DMS114 treated with DMSO at 0.1 percent for 48 hours (cell line): Measurements from ENCODE around the gene MICAL3.

Experiments used
- DNase-seq: peaks from one replicate; lab custom pipeline; 2025; ENCODE audit not compliant: unreplicated experiment; lab: John Stamatoyannopoulos, UW

MICAL3 gene

GRCh38 chr22:17802822-17803221, 221.5 kb downstream of the MICAL3 start:
- no peak for DNase-seq

- no peak for DNase-seq
Observed at GRCh38 chr22:17802411-17802810, 221.9 kb downstream of the MICAL3 start.

GRCh38 chr22:17797721-17798559, 226.4 kb downstream of the MICAL3 start:
- DNase-seq, result no peak

GRCh38 chr22:17796695-17797094, 227.7 kb downstream of the MICAL3 start:
- no peak for DNase-seq

GRCh38 chr22:17795661-17796548, 228.5 kb downstream of the MICAL3 start:
- DNase-seq, result no peak

GRCh38 chr22:17794726-17795542, 229.4 kb downstream of the MICAL3 start:
- no peak for DNase-seq

- DNase-seq, result no peak
Observed at GRCh38 chr22:17792854-17793434, 231.4 kb downstream of the MICAL3 start.

- no peak for DNase-seq
Observed at GRCh38 chr22:17792299-17792698, 232.1 kb downstream of the MICAL3 start.

GRCh38 chr22:17791196-17791595, 233.2 kb downstream of the MICAL3 start:
- no peak for DNase-seq

- DNase-seq, result no peak
Observed at GRCh38 chr22:17789379-17790200, 234.8 kb downstream of the MICAL3 start.

GRCh38 chr22:17788528-17789378, 235.6 kb downstream of the MICAL3 start:
- no peak for DNase-seq

GRCh38 chr22:17787716-17788330, 236.5 kb downstream of the MICAL3 start:
- DNase-seq, result no peak

- no peak for DNase-seq
Observed at GRCh38 chr22:17787241-17787640, 237.1 kb downstream of the MICAL3 start.

GRCh38 chr22:17786435-17787161, 237.8 kb downstream of the MICAL3 start:
- no peak for DNase-seq

- DNase-seq, result no peak
Observed at GRCh38 chr22:17785185-17786184, 238.9 kb downstream of the MICAL3 start.

GRCh38 chr22:17784776-17785175, 239.6 kb downstream of the MICAL3 start:
- DNase-seq, result no peak
